Measurements from ENCODE around the gene BCAR3.

GRCh38 chr1:93603601-93604000 lies 78.0 kb downstream of the BCAR3 start:
- TF ChIP-seq TEAD4 (IDR thresholded peaks at IDR 0.05): no peak
- no peak for TF ChIP-seq RAD21 (IDR thresholded peaks at IDR 0.05; ENCODE audit: low read depth)
- TF ChIP-seq REST (IDR thresholded peaks at IDR 0.05; ENCODE audit: low read depth): no peak
- no peak for TF ChIP-seq TCF12 (IDR thresholded peaks at IDR 0.05; ENCODE audit: low read depth)
- no peak for TF ChIP-seq CEBPB (IDR thresholded peaks at IDR 0.05)
- no peak for TF ChIP-seq EGR1 (IDR thresholded peaks at IDR 0.05)
- TF ChIP-seq USF1 (IDR thresholded peaks at IDR 0.05): no peak
- TF ChIP-seq EP300 (IDR thresholded peaks at IDR 0.05; ENCODE audit: borderline replicate concordance): no peak
- no peak for TF ChIP-seq NFIC (IDR thresholded peaks at IDR 0.05)
- TF ChIP-seq ZBTB7A (IDR thresholded peaks at IDR 0.05; ENCODE audit: low read depth): no peak
- no peak for TF ChIP-seq TAF1 (IDR thresholded peaks at IDR 0.05; ENCODE audit: low read depth)
